Heart right ventricle (tissue), 12 donors: ENCODE results near the gene TAAR1. TPM values are rescaled to one million over a fixed set of nuclear protein-coding genes. Genes with fewer than 3 reads are reported as not detected.

ENCODE experiments used
- polyA plus RNA-seq, 2 donors: library from polyadenylated mRNA; stranded (reverse); fragments of 200-250 nt; gene quantifications; one replicate each; pipeline ENCODE4 v1.2.3, GENCODE V29; 2013
- total RNA-seq, 10 donors: library from RNA; stranded (reverse); fragmentation: NEBNext Ultra II Directional in 3 of 10; extraction: Animal tissue kit (Norgen Biotek cat#: 25700) in 3 of 10; gene quantifications; one replicate each; pipeline versions ENCODE4 v1.2.1 to v1.2.4, GENCODE V29; 2021 to 2023
- donor health status: ischemic (EF 13 %, LVEDD 7.1; RV severe dilation, severe dysfunction).
- donor health status: healthy with polysubstance abuse.
- donor health status: DM: no; HTN: yes; CAD: no.
- donor health status: DM: no; HTN: no; CAD: no.
- donor health status: ischemic (EF 25% LVEDD 6.9; RV normal size, moderate dysfunction).
- donor health status: ischemic (EF 25% LVEDD 5.7; RV mildly dilated, moderate dysfunction).
- donor health status: healthy.
- donor health status: nonischemic (EF 11% LVEDD 7.7; RV severe dilation, severe dysfunction).
- donor health status: DM: yes; HTN: yes; CAD: no.
- donor health status: PGD.
- donor health status: ischemic (EF 29% LVEDD 5.4; RV normal size, mild dysfunction).
- donor health status: nonischemic (EF 23%, LVEDD 6.1; RV moderate dilation, normal function).

The TAAR1 gene
- total and polyA plus RNA-seq, 12 donors, result not detected

Other genes with a start within 250 kb of the TAAR1 start
- gene STX7, start 146.1 kb downstream of the TAAR1 start, total RNA-seq, result 10 to 100 TPM; 50.4 to 71.4 (median 61.3) TPM
- 10 to 100 TPM in 1 of 2 donors, 1 to 10 TPM in 1; 6.4 to 11.9 TPM for gene STX7, start 146.1 kb downstream of the TAAR1 start, polyA plus RNA-seq
- not detected for gene TAAR9, start 120.9 kb downstream of the TAAR1 start, total RNA-seq
- gene TAAR9, start 120.9 kb downstream of the TAAR1 start, polyA plus RNA-seq, result not detected
- gene TAAR8, start 106.5 kb downstream of the TAAR1 start, total RNA-seq, result not detected
- gene TAAR8, start 106.5 kb downstream of the TAAR1 start, polyA plus RNA-seq, result not detected
- gene TAAR6, start 88.9 kb downstream of the TAAR1 start, total RNA-seq, result not detected
- not detected for gene TAAR6, start 88.9 kb downstream of the TAAR1 start, polyA plus RNA-seq
- gene TAAR5, start 69.4 kb downstream of the TAAR1 start, total RNA-seq, result not detected
- not detected for gene TAAR5, start 69.4 kb downstream of the TAAR1 start, polyA plus RNA-seq
- not detected for gene TAAR2, start 34.9 kb downstream of the TAAR1 start, total RNA-seq
- gene TAAR2, start 34.9 kb downstream of the TAAR1 start, polyA plus RNA-seq, result not detected
- gene VNN1, start 54.9 kb upstream of the TAAR1 start, total RNA-seq, result 1 to 10 TPM in 2 of 10 donors, under 1 TPM in 8; 0.09 to 2.0 (median 0.44) TPM
- gene VNN1, start 54.9 kb upstream of the TAAR1 start, polyA plus RNA-seq, result under 1 TPM; 0.23 to 0.44 TPM
- gene VNN2, start 98.7 kb upstream of the TAAR1 start, total RNA-seq, result 1 to 10 TPM in 8 of 10 donors, under 1 TPM in 2; 0.83 to 4.2 (median 2.0) TPM
- gene VNN2, start 98.7 kb upstream of the TAAR1 start, polyA plus RNA-seq, result under 1 TPM; 0.23 to 0.95 TPM
- 1 to 10 TPM; 1.7 to 5.5 (median 2.4) TPM for gene SLC18B1, start 139.5 kb upstream of the TAAR1 start, total RNA-seq
- 1 to 10 TPM; 2.3 to 8.3 TPM for gene SLC18B1, start 139.5 kb upstream of the TAAR1 start, polyA plus RNA-seq
- 100 to 1,000 TPM; 403 to 686 (median 439) TPM for gene RPS12, start 155.4 kb upstream of the TAAR1 start, total RNA-seq
- gene RPS12, start 155.4 kb upstream of the TAAR1 start, polyA plus RNA-seq, result 1,000 to 10,000 TPM in 1 of 2 donors, 100 to 1,000 TPM in 1; 335 to 2,223 TPM